ENCODE results near the gene GZMB.
"Not testable (repeated sequence)": the region's sequence is repeated elsewhere in the genome, so short reads cannot be mapped to it uniquely, and the experiment has no call there.

The GZMB gene

DNA sequence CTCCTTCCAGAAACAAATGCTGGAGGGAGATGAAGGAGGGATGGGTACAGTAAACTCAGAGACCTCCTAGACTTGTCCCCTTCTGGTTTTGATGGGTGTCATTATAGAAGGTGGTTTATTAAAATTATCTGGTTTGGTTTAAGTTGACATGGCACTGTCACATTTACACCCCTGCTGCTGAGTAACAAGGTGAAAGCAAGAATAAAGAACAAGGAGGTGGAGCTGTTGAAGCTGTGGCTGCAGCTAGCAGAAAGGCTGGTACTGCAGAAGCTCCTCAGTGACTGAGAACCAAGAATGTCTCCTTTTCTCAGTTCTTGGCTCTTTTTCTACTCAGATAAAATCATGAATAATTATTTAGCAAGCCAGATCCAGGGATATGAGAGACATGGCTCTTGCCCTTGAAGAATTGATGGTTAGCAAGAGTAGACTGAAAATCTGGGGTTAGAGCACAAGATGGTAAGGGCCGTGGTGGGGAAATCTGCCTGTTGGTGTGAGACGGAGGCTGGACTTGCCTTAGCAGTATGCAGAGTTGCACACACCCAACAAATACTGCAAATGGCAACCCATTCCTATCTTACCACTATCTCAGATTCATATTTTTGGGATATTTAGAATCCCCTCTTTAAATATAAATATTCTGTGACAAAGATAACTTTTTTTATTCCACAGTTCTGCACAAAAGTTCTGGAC, 24.2 kb downstream of the GZMB start, which contains the start of gene GZMH:
Gene GZMH, minus strand, starts transcription at position 31 of the 690 bp plus-strand sequence. CDS start 72 bp downstream, outside the sequence.
- H3K27me3 Mint-ChIP-seq (ENCODE audit: low read depth), result no peaks in the 10 kb centered on the region
- no peaks in the 10 kb centered on the region for H3K36me3 Mint-ChIP-seq (ENCODE audit: low read depth)
- H3K27ac Mint-ChIP-seq, result peak within 1 kb of the TSS; percentile 83
- H3K9me3 Mint-ChIP-seq, result no peaks in the 10 kb centered on the region
- peaks cover 73% of the 10 kb centered on the region for H3K4me1 Mint-ChIP-seq (ENCODE audit: low read depth)
- H3K4me3 Mint-ChIP-seq, result peak within 1 kb of the TSS; percentile 44

DNA sequence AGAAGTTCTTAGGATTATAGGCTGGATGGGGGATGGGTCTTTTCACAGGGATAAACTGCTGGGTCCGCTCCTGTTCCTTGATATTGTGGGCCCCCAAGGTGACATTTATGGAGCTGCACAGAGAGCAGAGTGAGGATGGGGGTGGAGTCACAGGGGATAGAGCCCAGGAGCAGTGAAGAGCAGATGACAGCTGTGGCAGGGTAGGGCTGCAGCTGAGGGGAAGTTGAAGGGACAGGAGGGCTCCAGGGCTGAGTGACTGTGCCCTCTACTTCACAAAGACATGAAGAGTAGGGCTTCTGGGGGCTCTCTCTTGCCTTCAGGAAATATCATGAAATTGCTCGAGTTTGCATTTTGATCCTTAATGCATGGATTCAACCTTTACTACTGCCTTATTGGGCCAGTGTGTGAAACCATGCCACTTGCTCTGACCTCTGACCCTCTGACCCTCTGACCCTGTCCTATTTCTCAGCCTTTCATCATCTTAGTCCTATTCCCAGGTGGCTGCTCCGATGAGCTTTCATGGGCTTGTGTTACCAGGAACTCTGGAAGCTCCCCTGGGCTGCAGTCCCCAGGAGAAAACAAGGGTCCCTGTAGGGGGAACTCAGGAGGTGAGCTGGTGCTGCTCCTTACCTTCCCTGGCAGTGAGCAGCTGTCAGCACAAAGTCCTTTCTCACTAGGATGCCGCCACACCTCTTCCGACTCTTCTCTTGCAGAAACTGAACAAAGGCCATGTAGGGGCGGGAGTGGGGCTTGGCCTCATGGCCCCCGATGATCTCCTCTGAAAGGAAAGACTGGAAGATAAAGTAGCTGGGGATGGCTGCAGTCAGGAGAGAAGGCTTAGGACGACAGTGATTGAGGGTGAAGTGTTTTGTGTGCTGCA, 26.1 kb downstream of the GZMB start:
- Mint-ChIP-seq H3K4me1 (ENCODE audit: low read depth) (peaks cover 65% of the 10 kb centered on the region), H3K4me3 (peak overlapping the region; percentile 67), H3K36me3 (ENCODE audit: low read depth) (no peaks in the 10 kb centered on the region), H3K27me3 (ENCODE audit: low read depth) (no peaks in the 10 kb centered on the region), H3K9me3 (no peaks in the 10 kb centered on the region), H3K27ac (peak overlapping the region; percentile 95)

DNA sequence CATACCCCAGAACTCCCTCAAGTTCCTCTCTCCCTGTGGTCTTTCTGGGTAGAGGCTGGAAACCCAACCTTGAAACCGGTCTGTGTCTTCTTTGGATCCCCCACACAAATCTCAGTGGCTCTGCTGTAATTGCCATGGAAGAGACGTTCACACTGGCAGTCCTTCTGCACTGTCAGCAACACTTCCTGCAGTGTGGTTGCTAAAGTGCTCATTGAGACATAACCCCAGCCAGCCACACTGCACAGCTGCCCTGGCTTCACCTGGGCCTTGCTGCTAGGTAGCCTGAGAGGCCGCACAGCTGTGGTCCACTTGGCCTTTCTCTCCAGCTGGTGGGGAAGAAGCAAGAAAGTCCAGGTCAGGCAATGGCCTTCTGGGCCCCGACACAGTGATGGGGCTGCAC, 26.9 kb downstream of the GZMB start:
- Mint-ChIP-seq H3K27ac (peak overlapping the region; percentile 95), H3K9me3 (no peaks in the 10 kb centered on the region), H3K4me1 (ENCODE audit: low read depth) (peaks cover 57% of the 10 kb centered on the region), H3K27me3 (ENCODE audit: low read depth) (no peaks in the 10 kb centered on the region), H3K4me3 (peak overlapping the region; percentile 67), H3K36me3 (ENCODE audit: low read depth) (no peaks in the 10 kb centered on the region)

DNA sequence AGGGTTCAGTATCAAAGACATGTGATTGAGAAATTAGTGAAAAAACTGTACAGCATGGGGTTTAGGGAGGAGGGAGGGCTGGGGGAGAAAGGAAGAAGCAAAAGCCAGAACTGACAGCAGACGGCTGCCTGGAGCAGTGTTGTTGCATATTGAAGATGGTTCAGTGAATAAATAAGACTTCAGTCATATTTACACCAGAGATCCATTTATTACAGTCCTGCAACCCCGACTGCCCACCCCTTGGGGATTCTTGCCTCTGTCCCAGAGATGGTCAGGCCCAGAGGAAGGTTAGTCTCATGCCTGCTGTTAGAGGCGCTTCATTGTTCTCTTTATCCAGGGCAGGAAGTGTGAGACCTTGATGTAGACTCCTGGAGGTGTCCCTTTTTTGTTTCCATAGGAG, 27.7 kb downstream of the GZMB start:
- Mint-ChIP-seq H3K4me1 (ENCODE audit: low read depth) (peaks cover 51% of the 10 kb centered on the region), H3K9me3 (no peaks in the 10 kb centered on the region), H3K36me3 (ENCODE audit: low read depth) (no peaks in the 10 kb centered on the region), H3K27ac (peak overlapping the region; percentile 95), H3K27me3 (ENCODE audit: low read depth) (no peaks in the 10 kb centered on the region), H3K4me3 (peak overlapping the region; percentile 77)

DNA sequence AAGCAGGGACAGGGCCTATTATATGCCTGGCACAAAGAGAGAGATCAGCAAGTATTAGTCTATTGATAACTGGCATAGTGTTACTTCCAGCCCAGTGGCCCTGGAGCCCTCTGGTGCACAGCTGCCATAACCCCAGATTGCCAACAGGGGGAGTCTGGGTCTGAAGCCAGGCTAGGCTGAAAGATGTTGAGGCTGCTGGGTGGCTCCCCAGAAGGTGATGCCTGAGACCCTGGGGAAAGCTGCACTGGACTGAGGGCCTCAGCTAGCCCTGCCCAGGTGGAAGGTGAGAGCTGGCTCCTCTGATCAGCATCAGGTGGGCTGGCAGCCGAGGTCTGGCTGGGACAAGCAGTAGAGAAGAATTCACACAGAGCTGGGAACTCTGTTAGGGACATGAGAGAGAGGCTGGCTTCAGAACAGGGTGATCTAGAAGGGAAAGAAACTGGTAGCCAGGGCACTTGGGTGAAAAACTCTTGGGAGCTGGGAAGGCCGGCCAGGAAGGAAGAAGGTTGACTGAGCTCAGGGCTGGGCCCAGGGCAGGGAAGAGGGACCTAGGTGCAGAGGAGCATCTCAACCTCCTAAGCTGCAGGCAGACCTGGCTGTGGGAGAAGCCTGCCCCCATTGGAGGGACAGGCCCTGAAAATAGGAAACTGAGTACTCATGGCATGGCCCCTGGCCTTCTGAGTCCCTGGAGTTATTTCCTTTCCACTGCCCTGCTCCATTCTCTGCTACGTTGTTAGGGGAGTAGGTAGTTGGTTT, 28.4 kb downstream of the GZMB start:
- peaks cover 51% of the 10 kb centered on the region for H3K4me1 Mint-ChIP-seq (ENCODE audit: low read depth)
- no peaks in the 10 kb centered on the region for H3K27me3 Mint-ChIP-seq (ENCODE audit: low read depth)
- peak overlapping the region; percentile 95 for H3K27ac Mint-ChIP-seq
- no peaks in the 10 kb centered on the region for H3K9me3 Mint-ChIP-seq
- peak overlapping the region; percentile 77 for H3K4me3 Mint-ChIP-seq
- no peaks in the 10 kb centered on the region for H3K36me3 Mint-ChIP-seq (ENCODE audit: low read depth)

DNA sequence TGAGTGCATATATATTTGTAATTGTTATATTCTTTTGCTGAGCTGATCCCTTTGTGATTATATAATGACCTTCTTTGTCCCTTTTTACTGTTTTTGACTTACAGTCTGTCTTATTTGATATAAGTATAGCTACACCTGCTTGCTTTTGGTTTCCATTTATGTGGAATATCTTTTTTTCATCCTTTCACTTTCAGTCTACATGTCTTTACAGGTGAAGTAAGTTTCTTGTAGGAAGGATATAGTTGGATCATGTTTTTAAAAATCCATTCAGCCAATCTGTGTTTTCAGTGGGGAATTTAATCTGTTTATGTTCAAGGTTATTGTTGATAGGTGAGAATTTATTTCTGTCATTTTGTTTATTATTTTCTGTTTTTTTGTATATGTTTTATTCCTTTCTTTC, 36.6 kb downstream of the GZMB start:
- Mint-ChIP-seq H3K36me3 (ENCODE audit: low read depth) (peaks cover 9% of the 10 kb centered on the region), H3K4me3 (no peak overlapping the region), H3K9me3 (peaks cover 40% of the 10 kb centered on the region), H3K4me1 (ENCODE audit: low read depth) (peaks cover 6% of the 10 kb centered on the region), H3K27me3 (ENCODE audit: low read depth) (peaks cover 6% of the 10 kb centered on the region), H3K27ac (no peak overlapping the region)

DNA sequence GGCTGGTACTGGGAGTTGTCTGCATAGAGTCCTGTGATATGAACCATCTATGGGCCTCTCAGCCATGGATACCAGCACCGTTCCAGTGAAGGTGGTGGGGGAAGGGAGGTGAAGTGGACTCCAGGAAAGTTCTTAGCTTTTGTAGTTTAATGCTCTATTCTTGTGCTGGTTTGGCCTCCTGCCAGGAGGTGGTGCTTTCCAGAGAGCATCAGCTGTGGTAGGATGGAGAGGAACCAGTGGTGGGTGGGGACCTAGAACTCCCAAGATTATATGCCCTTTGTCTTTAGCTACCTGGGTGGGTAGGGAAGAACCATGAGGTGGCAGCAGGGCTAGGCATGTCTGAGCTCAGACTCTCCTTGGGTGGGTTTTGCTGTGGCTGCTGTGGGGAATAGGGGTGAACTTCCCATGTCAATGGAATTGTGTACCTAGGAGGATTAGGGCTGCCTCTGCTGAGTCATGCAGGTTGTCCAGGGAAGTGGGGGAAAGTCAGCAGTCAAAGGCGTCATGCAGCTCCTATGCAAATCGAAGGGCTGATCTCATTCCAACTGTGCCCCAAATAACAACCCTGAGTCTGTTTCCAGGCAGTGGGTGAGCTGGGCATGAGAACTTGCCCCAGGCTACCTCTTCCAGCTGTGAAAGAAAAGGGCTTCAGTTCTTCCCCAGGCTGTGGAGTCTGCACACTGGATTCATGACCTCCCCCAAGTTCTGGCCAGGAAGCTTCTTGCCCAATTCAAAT, 38.7 kb downstream of the GZMB start:
- no peak overlapping the region for H3K27ac Mint-ChIP-seq
- peaks cover 46% of the 10 kb centered on the region for H3K9me3 Mint-ChIP-seq
- H3K27me3 Mint-ChIP-seq (ENCODE audit: low read depth), result peaks cover 25% of the 10 kb centered on the region
- H3K36me3 Mint-ChIP-seq (ENCODE audit: low read depth), result peaks cover 11% of the 10 kb centered on the region
- no peak overlapping the region for H3K4me3 Mint-ChIP-seq
- peaks cover 6% of the 10 kb centered on the region for H3K4me1 Mint-ChIP-seq (ENCODE audit: low read depth)

DNA sequence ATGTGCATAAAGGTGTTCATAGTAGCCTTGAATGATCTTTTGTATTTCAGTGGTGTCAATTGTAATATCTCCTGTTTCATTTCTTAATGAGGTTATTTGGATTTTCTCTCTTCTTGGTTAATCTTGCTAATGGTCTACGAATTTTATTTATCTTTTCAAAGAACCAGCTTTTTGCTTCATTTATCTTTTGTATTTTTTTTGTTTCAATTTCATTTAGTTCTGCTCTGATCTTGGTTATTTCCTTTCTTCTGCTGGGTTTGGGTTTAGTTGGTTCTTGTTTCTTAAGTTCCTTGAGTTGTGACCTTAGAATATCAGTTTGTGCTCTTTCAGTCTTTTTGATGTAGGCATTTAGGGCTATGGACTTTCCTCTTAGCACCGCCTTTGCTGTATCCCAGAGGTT, 43.0 kb downstream of the GZMB start:
- H3K36me3 Mint-ChIP-seq (ENCODE audit: low read depth); H3K4me3 Mint-ChIP-seq; H3K4me1 Mint-ChIP-seq (ENCODE audit: low read depth); H3K27ac Mint-ChIP-seq: not testable (repeated sequence)
- peaks cover 28% of the 10 kb centered on the region for H3K27me3 Mint-ChIP-seq (ENCODE audit: low read depth)
- H3K9me3 Mint-ChIP-seq, result peaks cover 24% of the 10 kb centered on the region

DNA sequence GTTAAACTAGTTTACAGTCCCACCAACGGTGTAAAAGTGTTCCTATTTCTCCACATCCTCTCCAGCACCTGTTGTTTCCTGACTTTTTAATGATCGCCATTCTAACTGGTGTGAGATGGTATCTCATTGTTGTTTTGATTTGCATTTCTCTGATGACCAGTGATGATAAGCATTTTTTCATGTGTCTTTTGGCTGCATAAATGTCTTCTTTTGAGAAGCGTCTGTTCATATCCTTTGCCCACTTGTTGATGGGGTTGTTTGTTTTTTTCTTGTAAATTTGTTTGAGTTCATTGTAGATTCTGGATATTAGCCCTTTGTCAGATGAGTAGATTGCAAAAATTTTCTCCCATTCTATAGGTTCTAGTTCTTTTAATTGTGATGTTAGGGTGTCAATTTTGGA, 49.6 kb downstream of the GZMB start:
- H3K36me3 Mint-ChIP-seq (ENCODE audit: low read depth); H3K4me1 Mint-ChIP-seq (ENCODE audit: low read depth); H3K4me3 Mint-ChIP-seq; H3K27ac Mint-ChIP-seq: not testable (repeated sequence)
- Mint-ChIP-seq H3K9me3 (peaks cover 23% of the 10 kb centered on the region), H3K27me3 (ENCODE audit: low read depth) (peaks cover 12% of the 10 kb centered on the region)
